ENCODE measurements around the gene CAMTA1. TPM values are rescaled to one million over a fixed set of nuclear protein-coding genes. Genes with fewer than 3 reads are reported as not detected.

CAMTA1 gene
- polyA plus RNA-seq, 3 donors = 81.9 to 89.8 (median 88.0) TPM

GRCh38 chr1:7503691-7504437 is 718.6 kb downstream of the CAMTA1 start:
- DNase-seq (ENCODE audit: extremely low read depth in 1 of 11, low read depth in 9 of 11, low spot score in 4 of 11) = no peak

DNA sequence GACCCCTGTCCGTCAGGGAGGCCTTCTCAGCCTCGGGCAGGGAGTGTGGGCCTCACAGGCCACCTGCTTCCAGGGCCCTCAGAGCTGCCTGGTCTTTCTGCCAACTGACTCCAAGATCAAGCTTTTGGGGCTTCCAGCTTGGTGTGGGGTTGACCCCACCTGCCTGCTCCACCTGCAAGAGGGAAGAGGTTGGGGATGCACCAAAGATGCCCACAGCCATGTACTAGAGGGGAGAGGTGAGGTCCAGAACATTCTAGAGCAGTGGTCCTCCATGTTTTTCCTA is 719.1 kb downstream of the CAMTA1 start:
- no peak for DNase-seq (ENCODE audit: extremely low read depth in 1 of 11, low read depth in 9 of 11, low spot score in 4 of 11)

DNA sequence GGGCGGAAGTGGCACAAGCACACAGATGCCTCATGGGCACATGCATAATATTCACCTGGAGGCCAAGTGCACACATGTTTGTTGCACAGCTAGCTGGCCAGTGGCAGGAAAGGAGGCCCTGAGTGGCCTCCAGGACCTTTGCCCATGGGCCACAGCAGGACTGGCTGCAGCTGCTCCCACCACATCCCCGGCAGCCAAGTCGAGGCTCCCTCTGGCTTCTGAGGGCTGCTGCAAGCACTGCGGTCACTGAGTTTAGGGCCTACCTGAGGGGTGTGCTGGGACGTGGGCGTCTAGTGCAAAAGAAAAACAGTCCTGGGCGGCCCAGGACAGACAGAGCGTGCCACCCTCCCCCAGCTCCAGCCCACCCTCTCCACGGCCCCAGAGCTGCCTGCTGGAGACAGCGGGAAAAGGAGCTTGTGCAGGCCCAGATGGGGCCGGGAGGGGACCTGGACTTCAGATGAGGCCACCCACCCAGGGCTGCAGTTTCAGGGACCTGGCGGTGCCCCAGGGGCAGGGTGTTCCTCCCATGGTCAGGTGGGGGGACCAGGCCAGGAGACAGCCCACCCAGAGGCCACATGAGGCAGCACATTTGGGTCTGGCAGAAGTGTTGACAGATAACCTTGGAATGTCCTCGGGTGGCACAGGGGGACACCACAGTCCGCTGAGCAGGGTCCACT is 720.0 kb downstream of the CAMTA1 start:
- no peak for DNase-seq (ENCODE audit: extremely low read depth in 1 of 11, low read depth in 9 of 11, low spot score in 4 of 11)

- no peak for DNase-seq (ENCODE audit: extremely low read depth in 1 of 11, low read depth in 9 of 11, low spot score in 4 of 11)
Observed at GRCh38 chr1:7505771-7506453, 720.7 kb downstream of the CAMTA1 start.

- DNase-seq (ENCODE audit: extremely low read depth in 1 of 11, low read depth in 9 of 11, low spot score in 4 of 11) = no peak
Observed at GRCh38 chr1:7506454-7507284, 721.4 kb downstream of the CAMTA1 start.

- DNase-seq (ENCODE audit: extremely low read depth in 1 of 11, low read depth in 9 of 11, low spot score in 4 of 11) = no peak
Observed at GRCh38 chr1:7507285-7508019, 722.2 kb downstream of the CAMTA1 start.

DNA sequence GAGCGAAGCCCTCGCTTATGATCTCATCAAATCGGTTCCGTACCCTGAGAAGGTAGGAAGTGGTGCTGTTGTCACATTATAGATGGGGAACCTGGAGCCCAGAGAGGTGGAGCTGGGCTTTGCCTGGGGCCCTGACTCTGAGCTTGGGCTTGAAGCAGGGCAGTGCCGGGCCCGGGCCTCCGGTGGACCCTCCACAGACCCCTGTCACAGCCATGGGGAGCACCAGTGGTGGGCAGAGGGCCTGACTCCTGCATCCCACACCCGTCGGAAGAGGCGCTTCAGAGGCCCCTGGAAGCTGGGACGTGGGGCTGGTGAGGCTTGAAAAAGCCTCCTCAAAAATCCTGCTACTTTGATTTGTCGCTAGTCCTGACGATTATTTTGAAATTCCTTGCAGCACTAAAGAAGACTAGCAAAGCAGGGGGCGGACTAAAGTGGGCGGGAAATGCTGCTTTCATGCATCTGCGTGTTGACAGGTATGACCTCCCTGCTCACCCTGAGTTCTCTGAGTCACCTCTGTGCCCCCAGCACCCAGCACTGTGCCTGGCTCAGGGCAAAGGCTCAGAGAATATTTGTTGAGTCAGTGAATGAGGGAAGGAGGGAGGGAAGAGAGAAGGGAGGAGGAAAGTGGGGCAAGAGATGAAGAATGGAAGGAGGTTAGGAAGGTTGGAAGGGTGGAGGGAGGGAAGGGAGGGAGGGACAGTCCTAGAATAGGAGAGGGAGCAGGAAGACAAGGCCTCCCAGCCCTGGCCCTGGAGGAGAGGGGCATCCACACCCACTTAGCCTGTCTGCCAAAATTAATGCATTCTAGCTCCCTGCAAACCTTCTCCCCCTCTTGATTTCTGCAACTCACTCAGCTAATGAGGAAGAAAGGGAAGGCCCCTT is 723.0 kb downstream of the CAMTA1 start:
- no peak for DNase-seq (ENCODE audit: extremely low read depth in 1 of 11, low read depth in 9 of 11, low spot score in 4 of 11)

- DNase-seq (ENCODE audit: extremely low read depth in 1 of 11, low read depth in 9 of 11, low spot score in 4 of 11) = no peak
Observed at GRCh38 chr1:7508934-7509519, 723.8 kb downstream of the CAMTA1 start.

GRCh38 chr1:7509598-7509997 is 724.3 kb downstream of the CAMTA1 start:
- DNase-seq (ENCODE audit: extremely low read depth in 1 of 11, low read depth in 9 of 11, low spot score in 4 of 11) = no peak

DNA sequence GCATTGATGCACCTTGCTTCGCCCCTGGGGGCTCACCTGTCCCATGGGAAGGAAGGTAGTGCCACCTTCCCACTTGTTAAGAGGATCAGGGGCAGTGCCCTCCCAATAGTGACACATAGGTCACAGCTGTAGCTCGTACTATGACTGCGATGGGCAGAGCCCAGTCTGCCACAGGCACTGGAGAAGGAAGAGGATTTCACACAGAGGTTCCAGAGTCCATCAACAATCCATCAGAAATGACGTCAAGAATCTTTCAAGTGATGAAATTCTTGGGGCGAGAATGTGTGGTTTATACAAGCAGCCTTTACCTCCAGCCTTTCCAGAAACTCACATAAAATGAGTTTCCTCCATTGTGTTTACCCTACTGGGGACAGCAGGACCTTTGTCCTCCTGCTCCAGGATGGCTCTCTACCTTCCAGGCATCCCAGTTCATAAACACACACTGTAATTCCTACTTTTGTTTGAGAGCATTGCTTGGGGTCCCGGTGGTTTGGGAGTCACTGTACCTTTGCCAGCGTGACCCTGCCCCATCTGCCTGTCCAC is 725.2 kb downstream of the CAMTA1 start:
- DNase-seq (ENCODE audit: extremely low read depth in 1 of 11, low read depth in 9 of 11, low spot score in 4 of 11) = no peak

DNA sequence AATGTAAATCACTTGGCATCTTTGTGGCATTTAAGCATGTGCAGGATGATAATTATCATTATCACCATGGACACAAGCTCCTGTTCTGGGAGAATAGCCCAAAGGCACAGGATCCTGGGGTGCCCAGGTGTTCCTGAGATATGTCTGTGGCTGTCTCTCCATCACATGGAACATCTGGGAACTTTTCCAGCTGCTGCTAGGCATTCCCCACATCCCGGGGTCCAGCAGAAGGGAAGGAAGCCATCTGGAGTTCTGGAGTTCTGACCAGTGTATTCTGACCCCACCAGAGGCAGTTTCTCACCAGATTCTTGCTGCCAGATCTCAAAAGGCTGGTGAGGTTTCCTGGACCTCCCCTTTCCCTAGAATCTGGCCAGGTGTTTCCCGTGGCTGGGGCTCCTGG is 726.1 kb downstream of the CAMTA1 start:
- DNase-seq (ENCODE audit: extremely low read depth in 1 of 11, low read depth in 9 of 11, low spot score in 4 of 11) = no peak

GRCh38 chr1:7513081-7513480 is 727.8 kb downstream of the CAMTA1 start:
- DNase-seq (ENCODE audit: extremely low read depth in 1 of 11, low read depth in 9 of 11, low spot score in 4 of 11) = no peak

DNA sequence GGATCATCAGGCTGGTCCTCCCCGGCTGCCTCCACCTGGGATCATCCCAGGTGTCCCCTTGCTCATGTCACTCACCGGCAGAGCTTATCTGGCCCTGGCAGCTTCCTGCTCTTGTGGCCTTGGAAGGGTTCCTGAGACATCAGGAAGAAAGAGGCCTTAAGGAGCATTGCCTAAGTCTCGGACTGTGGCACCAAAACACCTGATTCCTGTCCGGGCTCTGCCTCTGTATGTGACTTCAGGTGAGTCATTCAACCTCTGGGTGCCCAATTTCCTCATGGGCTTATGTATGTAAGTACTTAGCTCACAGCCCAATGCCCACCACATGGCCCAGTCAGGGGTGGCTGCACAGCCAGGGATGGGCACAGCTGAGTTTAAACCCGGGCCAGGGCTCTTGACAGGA is 729.9 kb downstream of the CAMTA1 start:
- DNase-seq (ENCODE audit: extremely low read depth in 1 of 11, low read depth in 9 of 11, low spot score in 4 of 11) = no peak

GRCh38 chr1:7515904-7516303 is 730.6 kb downstream of the CAMTA1 start:
- no peak for DNase-seq (ENCODE audit: extremely low read depth in 1 of 11, low read depth in 9 of 11, low spot score in 4 of 11)

- DNase-seq (ENCODE audit: extremely low read depth in 1 of 11, low read depth in 9 of 11, low spot score in 4 of 11) = no peak
Observed at GRCh38 chr1:7516341-7516740, 731.1 kb downstream of the CAMTA1 start.

DNA sequence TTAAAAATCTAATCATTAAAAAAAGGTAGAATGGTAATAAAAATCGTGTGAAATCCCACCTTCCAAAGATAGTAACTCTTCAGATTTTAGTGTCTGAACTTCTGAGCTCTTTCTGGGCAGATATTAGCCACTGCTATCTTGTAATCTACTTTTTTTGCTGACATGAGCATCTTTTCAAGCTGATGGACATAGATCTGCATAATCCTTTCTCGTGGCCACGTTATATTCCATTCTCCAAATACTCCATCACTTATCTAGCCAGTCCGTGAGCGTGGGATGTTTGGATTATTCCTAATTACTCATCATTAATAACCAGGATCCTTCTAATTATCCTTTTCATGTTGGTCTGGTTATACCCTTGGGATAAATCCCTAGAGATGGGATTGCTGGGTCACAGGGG is 731.7 kb downstream of the CAMTA1 start:
- DNase-seq (ENCODE audit: extremely low read depth in 1 of 11, low read depth in 9 of 11, low spot score in 4 of 11) = no peak

- DNase-seq (ENCODE audit: extremely low read depth in 1 of 11, low read depth in 9 of 11, low spot score in 4 of 11) = no peak
Observed at GRCh38 chr1:7517611-7518330, 732.5 kb downstream of the CAMTA1 start.
